HCT116 (cell line): ENCODE data around the gene EFCAB12. TPM values are rescaled to one million over a fixed set of nuclear protein-coding genes. Genes with fewer than 3 reads are reported as not detected.

Source experiments
- ATAC-seq: fragments of 200-7000 bp; cut with Tn5 transposase; 2 replicates; pipeline ENCODE4 v1.9.1; 2020; ENCODE audit warnings: mild to moderate bottlenecking, moderate library complexity
- BruUV-seq: library from RNA; stranded (reverse); fragments of 400-500 nt; replicated peaks from 2 replicates; lab custom pipeline; 2021; lab: Mats Ljungman, UMichigan
- CTCF ChIA-PET: fragments of 300-600 bp; sonication (Branson Sonifier 250); formaldehyde crosslinking; loops from one replicate; lab custom pipeline; 2021; ENCODE audit warnings: antibody characterized with exemption; lab: Charles Lee
- POLR2A ChIA-PET: fragments of 300-600, 350-600 bp; sonication (Branson Sonifier 250); formaldehyde crosslinking; loops from one replicate; lab custom pipeline; 2021; ENCODE audit warnings: antibody characterized with exemption; lab: Charles Lee
- RAD21 ChIA-PET, 2 experiments: fragments of 300-600 bp; sonication (Branson Sonifier 250); formaldehyde crosslinking; loops; one replicate each; lab custom pipeline; 2023; ENCODE audit warnings: low total read pairs in 2 of 2; ENCODE audit not compliant: uncharacterized antibody in 2 of 2, unreplicated experiment in 2 of 2, low non-redundant PET in 1 of 2; lab: Charles Lee
- DNase-seq: peaks from one replicate; pipeline ENCODE4 v3.0.0-alpha.2; 2010; ENCODE audit warnings: low read depth, low spot score
- H2AFZ ChIP-seq: fragments of 200-600 bp; shearing (Covaris generic), sonication (generic); 2 replicates; pipeline ENCODE4 v1.6.1; 2017; ENCODE audit warnings: low read depth, mixed run types, mixed read lengths, antibody characterized with exemption, low read length; ENCODE audit not compliant: poor library complexity, severe bottlenecking
- H3K27ac ChIP-seq: 2 replicates; pipeline ENCODE4 v1.5.1; 2012; ENCODE audit warnings: low read depth, low read length
- H3K27me3 ChIP-seq: fragments of 200-600 bp; sonication (generic); 2 replicates; pipeline ENCODE4 v1.6.1; 2016; ENCODE audit warnings: mixed run types, low read length, mixed read lengths; ENCODE audit not compliant: insufficient read depth
- H3K36me3 ChIP-seq, 2 experiments: fragments of 200-500 bp in 1 of 2; fragments of 200-600 bp in 1 of 2; sonication (Bioruptor generic) in 1 of 2; sonication (generic) in 1 of 2; 2 replicates each; pipeline versions ENCODE4 v1.5.1 to v1.6.1; 2014 to 2016; ENCODE audit warnings: low read length in 2 of 2, inconsistent platforms in 1 of 2, mixed read lengths in 1 of 2, mixed run types in 1 of 2; ENCODE audit not compliant: insufficient read depth in 2 of 2, control insufficient read depth in 1 of 2
- H3K4me1 ChIP-seq, 2 experiments: fragments of 200-600 bp in 1 of 2; sonication (generic) in 1 of 2; 2 replicates each; pipeline versions ENCODE4 v1.5.1 to v1.6.1; 2012 to 2017; ENCODE audit warnings: low read length in 2 of 2, inconsistent platforms in 1 of 2, mild to moderate bottlenecking in 1 of 2, mixed read lengths in 1 of 2, mixed run types in 1 of 2, moderate library complexity in 1 of 2; ENCODE audit not compliant: insufficient read depth in 2 of 2, control insufficient read depth in 1 of 2
- H3K4me2 ChIP-seq: fragments of 200-600 bp; sonication (generic); 2 replicates; pipeline ENCODE4 v1.6.1; 2017; ENCODE audit warnings: mixed run types, low read length, mixed read lengths
- H3K4me3 ChIP-seq, 2 experiments: fragments of 200-600 bp in 1 of 2; sonication (generic) in 1 of 2; replicated peaks in 1 of 2; 2 replicates each; pipeline ENCODE4 v1.5.1; 2011 to 2016; ENCODE audit warnings: low read length in 2 of 2, control low read depth in 1 of 2, low read depth in 1 of 2, mild to moderate bottlenecking in 1 of 2, mixed read lengths in 1 of 2, mixed run types in 1 of 2
- H3K79me2 ChIP-seq: fragments of 200-600 bp; sonication (generic); 2 replicates; pipeline ENCODE4 v1.6.1; 2017; ENCODE audit warnings: mild to moderate bottlenecking, mixed run types, low read length, moderate library complexity, mixed read lengths; ENCODE audit not compliant: insufficient read depth
- H3K9ac ChIP-seq: fragments of 200-600 bp; sonication (generic); 2 replicates; pipeline ENCODE4 v1.6.1; 2016; ENCODE audit warnings: low read length, mixed read lengths
- H3K9me2 ChIP-seq: fragments of 200-600 bp; sonication (generic), shearing (Covaris generic); 2 replicates; pipeline ENCODE4 v1.6.1; 2017; ENCODE audit warnings: mixed run types, mild to moderate bottlenecking, moderate library complexity; ENCODE audit not compliant: insufficient read depth
- H3K9me3 ChIP-seq, 2 experiments: fragments of 200-500 bp in 1 of 2; fragments of 200-600 bp in 1 of 2; sonication (Bioruptor generic) in 1 of 2; sonication (generic) in 1 of 2; 2 replicates each; pipeline ENCODE4 v1.6.1; 2014 to 2017; ENCODE audit warnings: low read length in 2 of 2, mixed read lengths in 2 of 2, inconsistent platforms in 1 of 2, low read depth in 1 of 2, mild to moderate bottlenecking in 1 of 2, mixed run types in 1 of 2, moderate library complexity in 1 of 2; ENCODE audit not compliant: control insufficient read depth in 1 of 2, insufficient read depth in 1 of 2
- H4K20me1 ChIP-seq: fragments of 200-600 bp; sonication (generic), shearing (Covaris generic); 2 replicates; pipeline ENCODE4 v1.6.1; 2017; ENCODE audit warnings: mixed run types, mild to moderate bottlenecking, moderate library complexity; ENCODE audit not compliant: insufficient read depth
- CTCF ChIP-seq, 3 experiments: fragments of 200-600 bp in 1 of 3; sonication (generic) in 1 of 3; IDR thresholded peaks in 2 of 3; conservative IDR thresholded peaks in 1 of 3; 2 replicates each; pipeline ENCODE4 v1.5.1; 2012 to 2017; ENCODE audit warnings: low read depth in 2 of 3, low read length in 2 of 3, antibody characterized with exemption in 1 of 3, borderline replicate concordance in 1 of 3, control low read depth in 1 of 3, mild to moderate bottlenecking in 1 of 3, mixed read lengths in 1 of 3, mixed run types in 1 of 3, moderate library complexity in 1 of 3; ENCODE audit not compliant: insufficient read depth in 1 of 3
- EZH2 ChIP-seq: fragments of 200-600 bp; sonication (generic); IDR thresholded peaks from 2 replicates; pipeline ENCODE4 v1.6.1; 2017; ENCODE audit warnings: antibody characterized with exemption, mixed run types
- EZH2phosphoT487 ChIP-seq: fragments of 200-600 bp; IDR thresholded peaks from 2 replicates; pipeline ENCODE4 v1.6.1; 2018; ENCODE audit warnings: antibody characterized with exemption, borderline replicate concordance
- FOSL1 ChIP-seq: IDR thresholded peaks from 2 replicates; pipeline ENCODE4 v1.6.1; 2012; ENCODE audit warnings: low read depth
- JUND ChIP-seq: IDR thresholded peaks from 2 replicates; pipeline ENCODE4 v1.6.1; 2012
- MAX ChIP-seq: IDR thresholded peaks from 2 replicates; pipeline ENCODE4 v1.6.1; 2012
- POLR2A ChIP-seq: IDR thresholded peaks from 2 replicates; pipeline ENCODE4 v1.7.0; 2011; ENCODE audit warnings: borderline replicate concordance; ENCODE audit not compliant: insufficient read depth, insufficient read length; ENCODE audit errors: extremely low read depth
- ZFX ChIP-seq: fragments of 450-650 bp; IDR thresholded peaks from 2 replicates; pipeline ENCODE4 v1.6.1; 2017
- ZNF274 ChIP-seq: fragments of 200-500 bp; sonication (Bioruptor generic); IDR thresholded peaks from 2 replicates; pipeline ENCODE4 v1.6.1; 2014; ENCODE audit warnings: mild to moderate bottlenecking, low read depth, low read length, inconsistent platforms
- intact Hi-C: fragments of 100-400 bp; cut with micrococcal nuclease; formaldehyde crosslinking; loops from 2 replicates; pipeline ENCODE4 v1.10.0; 2022
- total RNA-seq: library from RNA; stranded (reverse); gene quantifications from one replicate; pipeline ENCODE4 v1.2.1, GENCODE V29; 2021; ENCODE audit not compliant: unreplicated experiment
- TF ChIP-seq, protein P1 (sequence below): IDR thresholded peaks from 2 replicates; pipeline ENCODE4 v1.6.1; 2012

The EFCAB12 gene
- total RNA-seq, 1 experiment from 2014 or later: 0.42 TPM

GRCh38 chr3:129418041-129418973 lies 10.1 kb downstream of the EFCAB12 start (continued):
- TF ChIP-seq ZFX (no peak), POLR2A (no peak), CTCF (IDR thresholded peaks at IDR 0.05 in 2 of 3, conservative IDR thresholded peaks at IDR 0.05 in 1 of 3; ENCODE audit: borderline replicate concordance in 1 of 3, insufficient read depth in 1 of 3, low read depth in 2 of 3, low read length in 2 of 3) (no peak), ZNF274 (no peak)
- TF ChIP-seq, protein P1, sequence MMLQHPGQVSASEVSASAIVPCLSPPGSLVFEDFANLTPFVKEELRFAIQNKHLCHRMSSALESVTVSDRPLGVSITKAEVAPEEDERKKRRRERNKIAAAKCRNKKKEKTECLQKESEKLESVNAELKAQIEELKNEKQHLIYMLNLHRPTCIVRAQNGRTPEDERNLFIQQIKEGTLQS: no peak

GRCh38 chr3:129417326-129417725 lies 11.1 kb downstream of the EFCAB12 start:
- Histone ChIP-seq H4K20me1 (no peaks in the 10 kb centered on the region), H3K79me2 (no peaks in the 10 kb centered on the region), H3K4me1 (peaks cover 0 to 5% of the 10 kb centered on the region in 2 experiments; a peak in 1 of 4 replicates), H3K9me3 (no peaks in the 10 kb centered on the region), H2AFZ (no peak overlapping the region), H3K36me3 (no peaks in the 10 kb centered on the region), H3K27ac (no peak overlapping the region), H3K9me2 (no peaks in the 10 kb centered on the region), H3K9ac (no peak overlapping the region), H3K4me3 (no peak overlapping the region), H3K4me2 (no peak overlapping the region), H3K27me3 (peaks cover 3% of the 10 kb centered on the region; the same call in 1 of the 2 replicates)
- DNase-seq (no peak), ATAC-seq (no peak)
- ChIA-PET RAD21 (no interaction called here), POLR2A (no interaction called here), CTCF (no interaction called here)
- intact Hi-C loops: no loop called here
- TF ChIP-seq EZH2 (no peak), MAX (no peak), CTCF (IDR thresholded peaks at IDR 0.05 in 2 of 3, conservative IDR thresholded peaks at IDR 0.05 in 1 of 3; ENCODE audit: borderline replicate concordance in 1 of 3, insufficient read depth in 1 of 3, low read depth in 2 of 3, low read length in 2 of 3) (no peak), JUND (no peak), EZH2phosphoT487 (no peak), FOSL1 (no peak)
- BruUV-seq: no TSS peak
